Mammary epithelial cell (primary cell): Measurements from ENCODE around the gene TNNI2.

Experiments used
- CTCF ChIP-seq, 2 donors: IDR thresholded peaks in 1 of 2; conservative IDR thresholded peaks in 1 of 2; 2 replicates each; pipeline ENCODE4 v1.5.1; 2011 to 2012; ENCODE audit warnings: inconsistent platforms in 2 of 2, low read length in 2 of 2, mild to moderate bottlenecking in 2 of 2, control low read depth in 1 of 2, low read depth in 1 of 2; ENCODE audit not compliant: insufficient read depth in 1 of 2; ENCODE audit errors: extremely low read depth in 1 of 2
- EZH2 ChIP-seq: IDR thresholded peaks from 2 replicates; pipeline ENCODE4 v1.6.1; 2012; ENCODE audit warnings: low read length, inconsistent platforms, borderline replicate concordance

DNA sequence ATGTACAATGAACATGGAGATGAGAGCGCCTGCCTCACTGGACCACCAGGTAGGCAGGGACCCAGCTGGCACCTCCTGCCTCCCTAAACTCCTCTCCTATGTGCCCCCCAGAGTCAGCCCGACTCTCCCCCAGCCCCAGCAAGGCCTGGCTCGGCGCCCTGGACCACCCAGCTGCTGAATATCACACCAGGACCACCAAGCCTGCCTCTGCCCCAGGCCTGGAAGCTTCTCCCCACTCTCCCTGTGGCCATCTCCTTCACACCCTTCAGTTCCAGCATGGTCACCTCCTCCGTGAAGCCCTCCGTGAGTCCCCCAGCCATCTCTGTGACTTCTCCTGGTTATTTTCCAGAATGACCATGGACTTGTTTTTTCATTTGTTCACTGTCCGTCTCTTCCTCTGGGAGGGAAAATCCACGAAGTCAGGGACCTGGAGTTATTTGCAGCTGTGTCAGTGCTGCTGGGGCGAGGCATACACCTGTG is 7.7 kb downstream of the TNNI2 start:
- TF ChIP-seq CTCF (conservative IDR thresholded peaks at IDR 0.05 in 1 of 2, IDR thresholded peaks at IDR 0.05 in 1 of 2; ENCODE audit: extremely low read depth in 1 of 2, insufficient read depth in 1 of 2, low read depth in 1 of 2, low read length in 2 of 2): no peak
- no peak for TF ChIP-seq EZH2
